Panc1 (cell line): ENCODE results near the gene KLC1. TPM values are rescaled to one million over a fixed set of nuclear protein-coding genes. Genes with fewer than 3 reads are reported as not detected.

Source experiments
- ATAC-seq: fragments of 200-7000 bp; cut with Tn5 transposase; 2 replicates; pipeline ENCODE4 v1.9.1; 2020; ENCODE audit warnings: mild to moderate bottlenecking, moderate library complexity
- BruUV-seq: library from RNA; stranded (reverse); fragments of 400-500 nt; replicated peaks from 2 replicates; lab custom pipeline; 2021; lab: Mats Ljungman, UMichigan
- CTCF ChIA-PET: fragments of 300-600 bp; sonication (Branson Sonifier 250); formaldehyde crosslinking; loops from one replicate; lab custom pipeline; 2022; ENCODE audit warnings: antibody characterized with exemption; lab: Charles Lee
- POLR2A ChIA-PET: fragments of 300-600 bp; sonication (Branson Sonifier 250); formaldehyde crosslinking; loops from one replicate; lab custom pipeline; 2022; ENCODE audit warnings: antibody characterized with exemption; lab: Charles Lee
- DNase-seq: peaks from one replicate; pipeline ENCODE4 v3.0.0-alpha.2; 2010; ENCODE audit warnings: low read depth, low spot score
- H3K27ac ChIP-seq: 2 replicates; pipeline ENCODE4 v1.5.1; 2011; ENCODE audit warnings: mild to moderate bottlenecking, low read length, inconsistent platforms
- H3K27me3 ChIP-seq: fragments of 200-500 bp; sonication (Bioruptor generic); 2 replicates; pipeline ENCODE4 v1.6.0; 2014; ENCODE audit warnings: low read length, inconsistent platforms; ENCODE audit not compliant: control insufficient read depth, insufficient read depth
- H3K36me3 ChIP-seq: fragments of 200-500 bp; sonication (Bioruptor generic); 2 replicates; pipeline ENCODE4 v1.5.1; 2014; ENCODE audit warnings: inconsistent platforms, mild to moderate bottlenecking, low read length, moderate library complexity; ENCODE audit not compliant: control insufficient read depth, insufficient read depth
- H3K4me1 ChIP-seq: 2 replicates; pipeline ENCODE4 v1.5.1; 2011; ENCODE audit warnings: inconsistent platforms, mild to moderate bottlenecking, low read length, moderate library complexity; ENCODE audit not compliant: control insufficient read depth, insufficient read depth
- H3K4me3 ChIP-seq, 2 experiments: 2 replicates each; pipeline ENCODE4 v1.5.1; 2011 to 2012; ENCODE audit warnings: low read depth in 2 of 2, low read length in 2 of 2, mild to moderate bottlenecking in 2 of 2, inconsistent platforms in 1 of 2, moderate library complexity in 1 of 2
- H3K9me3 ChIP-seq: fragments of 200-500 bp; sonication (Bioruptor generic); 2 replicates; pipeline ENCODE4 v1.5.1; 2014; ENCODE audit warnings: low read depth, mild to moderate bottlenecking, inconsistent platforms, low read length, moderate library complexity; ENCODE audit not compliant: control insufficient read depth, insufficient read depth
- CTCF ChIP-seq: fragments of 450-650 bp; IDR thresholded peaks from 2 replicates; pipeline ENCODE4 v1.5.1; 2017; ENCODE audit warnings: mild to moderate bottlenecking
- POLR2AphosphoS5 ChIP-seq: IDR thresholded peaks from 2 replicates; pipeline ENCODE4 v1.6.1; 2012; ENCODE audit warnings: mild to moderate bottlenecking, low read depth, low read length, moderate library complexity
- REST ChIP-seq, 2 experiments: IDR thresholded peaks; 2 replicates each; pipeline ENCODE4 v1.6.1; 2011 to 2012; ENCODE audit warnings: low read depth in 2 of 2, control low read depth in 1 of 2, low read length in 1 of 2, mild to moderate bottlenecking in 1 of 2, moderate library complexity in 1 of 2; ENCODE audit not compliant: insufficient read depth in 1 of 2
- SIN3A ChIP-seq: IDR thresholded peaks from 2 replicates; pipeline ENCODE4 v1.6.1; 2012; ENCODE audit warnings: low read depth, mild to moderate bottlenecking, low read length, moderate library complexity, borderline replicate concordance; ENCODE audit not compliant: insufficient read depth
- TCF7L2 ChIP-seq: IDR thresholded peaks from 2 replicates; pipeline ENCODE4 v1.6.1; 2011; ENCODE audit warnings: mild to moderate bottlenecking, low read depth, low read length, inconsistent platforms
- in situ Hi-C: cut with HindIII; loops from 2 replicates; pipeline ENCODE4 v1.10.0; 2016; ENCODE audit warnings: low sequenced_read_pairs, low pct_unique_long_range_greater_than_20kb
- intact Hi-C: fragments of 100-400 bp; cut with micrococcal nuclease; formaldehyde crosslinking; loops from one replicate; pipeline ENCODE4 v1.10.0; 2022; ENCODE audit not compliant: unreplicated experiment
- total RNA-seq: library from RNA; stranded (reverse); gene quantifications from one replicate; pipeline ENCODE4 v1.2.1, GENCODE V29; 2021; ENCODE audit not compliant: unreplicated experiment

Gene KLC1
- total RNA-seq, 1 experiment from 2014 or later = 98.0 TPM

- Histone ChIP-seq H3K27me3 (no peaks in the 10 kb centered on the region), H3K4me3 (no peak overlapping the region), H3K9me3 (no peaks in the 10 kb centered on the region), H3K36me3 (no peaks in the 10 kb centered on the region; the same call in 1 of the 2 replicates), H3K27ac (no peak overlapping the region), H3K4me1 (peaks cover 5% of the 10 kb centered on the region)
- DNase-seq (no peak), ATAC-seq (no peak)
- TF ChIP-seq TCF7L2 (no peak), POLR2AphosphoS5 (no peak), CTCF (no peak), SIN3A (no peak), REST (IDR thresholded peaks at IDR 0.05; ENCODE audit: insufficient read depth in 1 of 2, low read depth in 2 of 2, low read length in 1 of 2) (no peak)
- CTCF ChIA-PET = no interaction called here
- POLR2A ChIA-PET = no interaction called here
- BruUV-seq = no TSS peak
- intact Hi-C loops = no loop called here
- in situ Hi-C loops = no loop called here
Observed at GRCh38 chr14:103719751-103720150, 90.7 kb downstream of the KLC1 start.

GRCh38 chr14:103721334-103722120 lies 92.5 kb downstream of the KLC1 start:
- no peak overlapping the region for H3K27ac ChIP-seq
- ChIA-PET CTCF (no interaction called here), POLR2A (no interaction called here)
- in situ Hi-C loops (no loop called here), intact Hi-C loops (no loop called here)
- no TSS peak for BruUV-seq
- H3K9me3 ChIP-seq = no peaks in the 10 kb centered on the region
- DNase-seq (no peak), ATAC-seq (no peak)
- peaks cover 5% of the 10 kb centered on the region for H3K4me1 ChIP-seq
- no peaks in the 10 kb centered on the region for H3K27me3 ChIP-seq
- H3K4me3 ChIP-seq = no peak overlapping the region
- H3K36me3 ChIP-seq = no peaks in the 10 kb centered on the region; the same call in 1 of the 2 replicates
- TF ChIP-seq REST (IDR thresholded peaks at IDR 0.05; ENCODE audit: insufficient read depth in 1 of 2, low read depth in 2 of 2, low read length in 1 of 2) (no peak), SIN3A (no peak), CTCF (no peak), POLR2AphosphoS5 (no peak), TCF7L2 (no peak)
